GM19239 (cell line): Measurements from ENCODE around the gene FAM163B.

Experiments
- DNase-seq: peaks from one replicate; pipeline ENCODE4 v3.0.0; 2011; ENCODE audit warnings: low spot score; ENCODE audit not compliant: insufficient read length
- FAIRE-seq: peaks from 2 replicates; lab custom pipeline; 2011; peaks lifted over from hg19 to GRCh38; lab: Jason Lieb, UNC

Gene FAM163B

GRCh38 chr9:133609311-133610098 is at the start of gene FAM163B:
TSS of gene FAM163B (minus strand) at chr9:133609389. CDS start at chr9:133580223, 29,166 bp downstream.
- DNase-seq (no peak), FAIRE-seq (no peak)

- FAIRE-seq (no peak), DNase-seq (no peak)
Measured at GRCh38 chr9:133657120-133657661, 48.0 kb upstream of the FAM163B start.

GRCh38 chr9:133656211-133657119 is 47.3 kb upstream of the FAM163B start:
- FAIRE-seq (no peak), DNase-seq (no peak)

GRCh38 chr9:133655701-133656100 is 46.5 kb upstream of the FAM163B start:
- FAIRE-seq (no peak), DNase-seq (no peak)

- DNase-seq (no peak), FAIRE-seq (no peak)
Measured at GRCh38 chr9:133654736-133655657, 45.8 kb upstream of the FAM163B start.

- DNase-seq (no peak), FAIRE-seq (no peak)
Measured at GRCh38 chr9:133653638-133654037, 44.4 kb upstream of the FAM163B start.

- FAIRE-seq: no peak
- no peak for DNase-seq
Measured at GRCh38 chr9:133650026-133650425, 40.8 kb upstream of the FAM163B start.

GRCh38 chr9:133649194-133649593 is 40.0 kb upstream of the FAM163B start:
- no peak for DNase-seq
- FAIRE-seq: no peak

GRCh38 chr9:133647765-133648469 is 38.7 kb upstream of the FAM163B start:
- DNase-seq (no peak), FAIRE-seq (no peak)

- FAIRE-seq (no peak), DNase-seq (no peak)
Measured at GRCh38 chr9:133647148-133647547, 38.0 kb upstream of the FAM163B start.

- DNase-seq (no peak), FAIRE-seq (no peak)
Measured at GRCh38 chr9:133645021-133645765, 36.0 kb upstream of the FAM163B start.

- no peak for DNase-seq
- no peak for FAIRE-seq
Measured at GRCh38 chr9:133643978-133644760, 35.0 kb upstream of the FAM163B start.

GRCh38 chr9:133643362-133643755 is 34.2 kb upstream of the FAM163B start:
- FAIRE-seq: no peak
- no peak for DNase-seq

GRCh38 chr9:133642708-133643361 is 33.6 kb upstream of the FAM163B start:
- DNase-seq: no peak
- no peak for FAIRE-seq

- FAIRE-seq (no peak), DNase-seq (no peak)
Measured at GRCh38 chr9:133641861-133642595, 32.8 kb upstream of the FAM163B start.

GRCh38 chr9:133641396-133641655 is 32.1 kb upstream of the FAM163B start:
- DNase-seq: no peak
- no peak for FAIRE-seq
